ENCODE data around the gene NTM. TPM values are rescaled to one million over a fixed set of nuclear protein-coding genes. Genes with fewer than 3 reads are reported as not detected.

Gene NTM
- total RNA-seq, 4 donors from 2014 or later: 0.21 to 3.2 (median 0.84) TPM

DNA sequence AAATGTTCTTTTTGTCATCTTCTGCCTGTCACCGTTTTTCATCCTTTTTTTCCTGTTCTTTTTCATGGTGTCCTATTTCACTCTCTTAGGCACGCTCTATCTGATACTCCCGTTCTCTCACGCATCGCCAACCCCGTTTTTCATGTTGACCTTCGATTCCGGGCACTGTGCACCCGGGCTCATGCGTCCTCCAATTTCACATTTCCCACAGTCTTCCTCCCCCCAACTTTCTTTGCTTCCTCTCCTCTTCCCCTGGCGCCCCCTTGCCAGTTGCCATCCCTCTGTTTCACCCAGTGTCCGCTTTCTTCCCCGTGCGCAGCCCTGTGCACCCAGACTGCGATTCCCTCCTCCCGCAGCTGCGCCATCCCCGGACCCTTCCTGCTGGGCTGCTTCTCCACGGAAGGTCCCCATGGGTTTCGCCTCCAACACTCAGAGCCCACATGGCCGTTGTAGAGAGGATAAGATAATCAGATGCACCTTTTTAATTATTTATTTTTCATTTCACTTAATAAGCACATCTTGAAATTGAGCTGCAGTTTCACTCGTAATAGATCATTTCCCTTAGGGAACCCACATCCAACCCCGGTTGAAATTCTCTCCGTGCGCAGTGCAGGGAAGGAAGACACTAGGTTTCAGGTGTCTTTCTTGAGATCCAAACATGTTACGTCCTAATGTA lies 791.1 kb downstream of the NTM start:
- Histone ChIP-seq H3K27ac (no peak overlapping the region), H3K4me3 (no peak overlapping the region), H3K9me3 (peaks cover 0 to 4% (median 0%) of the 10 kb centered on the region in 3 donors), H3K36me3 (no peaks in the 10 kb centered on the region), H3K27me3 (no peaks in the 10 kb centered on the region), H3K4me1 (no peaks in the 10 kb centered on the region)
- intact Hi-C loops (cut with DNase I): no loop called here
- TF ChIP-seq, protein P1, sequence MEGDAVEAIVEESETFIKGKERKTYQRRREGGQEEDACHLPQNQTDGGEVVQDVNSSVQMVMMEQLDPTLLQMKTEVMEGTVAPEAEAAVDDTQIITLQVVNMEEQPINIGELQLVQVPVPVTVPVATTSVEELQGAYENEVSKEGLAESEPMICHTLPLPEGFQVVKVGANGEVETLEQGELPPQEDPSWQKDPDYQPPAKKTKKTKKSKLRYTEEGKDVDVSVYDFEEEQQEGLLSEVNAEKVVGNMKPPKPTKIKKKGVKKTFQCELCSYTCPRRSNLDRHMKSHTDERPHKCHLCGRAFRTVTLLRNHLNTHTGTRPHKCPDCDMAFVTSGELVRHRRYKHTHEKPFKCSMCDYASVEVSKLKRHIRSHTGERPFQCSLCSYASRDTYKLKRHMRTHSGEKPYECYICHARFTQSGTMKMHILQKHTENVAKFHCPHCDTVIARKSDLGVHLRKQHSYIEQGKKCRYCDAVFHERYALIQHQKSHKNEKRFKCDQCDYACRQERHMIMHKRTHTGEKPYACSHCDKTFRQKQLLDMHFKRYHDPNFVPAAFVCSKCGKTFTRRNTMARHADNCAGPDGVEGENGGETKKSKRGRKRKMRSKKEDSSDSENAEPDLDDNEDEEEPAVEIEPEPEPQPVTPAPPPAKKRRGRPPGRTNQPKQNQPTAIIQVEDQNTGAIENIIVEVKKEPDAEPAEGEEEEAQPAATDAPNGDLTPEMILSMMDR (IDR thresholded peaks at IDR 0.05): no peak
- no peak for DNase-seq
- WGBS, 2 donors: 89 to 93% methylated on average over 26 of the region's 26 CpGs

DNA sequence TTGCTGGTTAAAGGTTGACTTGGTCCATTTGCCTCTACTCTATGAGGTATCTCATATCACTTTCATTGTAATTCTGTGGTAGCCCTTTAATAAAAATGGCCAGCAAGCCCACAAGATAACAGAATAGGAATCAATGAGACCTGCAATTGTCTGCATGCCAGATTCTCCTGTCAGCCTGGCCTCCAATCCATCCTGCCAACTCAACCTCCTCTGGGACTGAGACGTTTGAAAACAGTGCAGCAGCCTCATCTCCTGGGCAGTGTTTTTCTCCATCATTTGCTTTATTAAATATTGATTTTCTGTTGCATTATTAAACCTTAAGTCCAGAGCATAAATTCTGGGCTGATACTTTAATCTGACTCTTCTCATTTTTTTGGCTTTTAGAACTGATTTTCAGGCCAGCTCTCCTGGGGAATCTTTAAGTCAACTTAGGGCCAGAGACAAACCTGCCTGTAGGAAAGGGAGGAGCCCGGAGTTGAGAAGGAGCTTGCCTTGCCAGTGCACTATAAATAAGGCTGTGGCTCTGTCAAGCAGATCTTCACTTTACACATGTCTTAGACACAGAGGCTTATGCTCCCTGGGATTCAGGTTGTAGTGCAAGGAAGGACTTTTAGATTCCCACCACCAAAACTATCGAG lies 798.0 kb downstream of the NTM start:
- Histone ChIP-seq H3K27me3 (no peaks in the 10 kb centered on the region), H3K27ac (no peak overlapping the region), H3K9me3 (no peaks in the 10 kb centered on the region), H3K4me1 (no peaks in the 10 kb centered on the region), H3K36me3 (no peaks in the 10 kb centered on the region), H3K4me3 (no peak overlapping the region)
- DNase-seq: no peak
- TF ChIP-seq POLR2A (IDR thresholded peaks at IDR 0.05): no peak
- TF ChIP-seq, protein P1 (IDR thresholded peaks at IDR 0.05): no peak
- 44 to 55% methylated on average over 3 of the region's 3 CpGs for WGBS, 2 donors
- intact Hi-C loops (cut with DNase I): no loop called here

DNA sequence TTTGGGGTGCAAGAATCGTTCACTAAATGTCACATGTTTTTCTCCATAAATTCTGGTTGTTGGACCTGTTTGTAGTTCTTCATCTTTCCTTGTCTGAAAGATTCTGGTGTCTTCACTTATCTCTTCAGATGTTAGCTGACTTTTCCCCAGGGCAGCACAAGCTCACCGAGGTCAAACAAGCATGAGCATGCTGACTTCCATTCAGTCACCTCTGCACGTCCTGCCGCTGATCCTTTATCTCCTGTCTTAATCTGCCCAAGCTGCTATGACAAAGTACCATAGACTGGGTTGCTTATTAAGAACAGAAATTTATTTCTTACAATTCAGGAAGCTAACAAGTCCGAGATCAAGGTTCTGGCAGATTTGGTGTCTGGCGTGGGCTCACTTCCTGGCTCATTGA lies 800.6 kb downstream of the NTM start:
- Histone ChIP-seq H3K9me3 (peaks cover 0 to 3% (median 0%) of the 10 kb centered on the region in 3 donors), H3K4me3 (no peak overlapping the region), H3K27me3 (no peaks in the 10 kb centered on the region), H3K27ac (no peak overlapping the region), H3K36me3 (no peaks in the 10 kb centered on the region), H3K4me1 (no peaks in the 10 kb centered on the region)
- intact Hi-C loops (cut with DNase I): no loop called here
- DNase-seq: no peak
- 70 to 78% methylated on average over 6 of the region's 6 CpGs for WGBS, 2 donors
- TF ChIP-seq, protein P1 (IDR thresholded peaks at IDR 0.05): no peak
- no peak for TF ChIP-seq POLR2A (IDR thresholded peaks at IDR 0.05)

GRCh38 chr11:132174362-132175255 lies 804.2 kb downstream of the NTM start:
- peaks cover 0 to 3% (median 0%) of the 10 kb centered on the region in 3 donors for H3K9me3 ChIP-seq
- intact Hi-C loops (cut with DNase I): no loop called here
- H3K4me1 ChIP-seq: no peaks in the 10 kb centered on the region
- H3K4me3 ChIP-seq: no peak overlapping the region
- DNase-seq: no peak
- no peak overlapping the region for H3K27ac ChIP-seq
- TF ChIP-seq POLR2A (IDR thresholded peaks at IDR 0.05): no peak
- TF ChIP-seq, protein P1 (IDR thresholded peaks at IDR 0.05): no peak
- WGBS, 2 donors: 65 to 73% methylated on average over 15 of the region's 15 CpGs
- no peaks in the 10 kb centered on the region for H3K27me3 ChIP-seq
- no peaks in the 10 kb centered on the region for H3K36me3 ChIP-seq

- 0 to 5% methylated on average over 1 of the region's 1 CpG for WGBS, 2 donors
- Histone ChIP-seq H3K27me3 (no peaks in the 10 kb centered on the region), H3K9me3 (peaks cover 0 to 3% (median 0%) of the 10 kb centered on the region in 3 donors), H3K27ac (no peak overlapping the region), H3K4me3 (no peak overlapping the region), H3K4me1 (no peaks in the 10 kb centered on the region), H3K36me3 (no peaks in the 10 kb centered on the region)
- no peak for TF ChIP-seq POLR2A (IDR thresholded peaks at IDR 0.05)
- intact Hi-C loops (cut with DNase I): no loop called here
- DNase-seq: no peak
Measured at GRCh38 chr11:132177106-132177505, 806.7 kb downstream of the NTM start.

All from esophagus squamous epithelium (tissue), 5 donors.